ENCODE data around the gene TSPAN11. TPM values are rescaled to one million over a fixed set of nuclear protein-coding genes. Genes with fewer than 3 reads are reported as not detected.

TSPAN11 gene
- total RNA-seq (2021) (4.6 to 6.1 TPM (median 5.3 TPM) in 3 replicates), Bru-seq, nascent RNA (percentile 46 among the genes with signal in this experiment)
- long read RNA-seq, experiment 1, partial matches to known transcripts = 0 of 8 reads
- long read RNA-seq, experiment 1, other reads (novel, unspliced or antisense) = 4 of 8 reads
- long read RNA-seq, experiment 2, partial matches to known transcripts = 2 of 8 reads
- long read RNA-seq, experiment 2, other reads (novel, unspliced or antisense) = 4 of 8 reads
- long read RNA-seq, experiment 3 = 0 reads

- ChIA-PET CTCF (interaction anchor here (0.6 to 2.7 kb wide), 12 partner anchors 27 to 174 kb away, joined by 3 to 16 read pairs (median 4); no protein-coding TSS in a partner anchor), POLR2A (interaction anchor here (0.8 to 1.3 kb wide), 2 partner anchors 9 to 59 kb away, joined by 5 to 6 read pairs; no protein-coding TSS in a partner anchor)
- peaks cover 45% of the 10 kb centered on the region for H3K4me1 Mint-ChIP-seq
- no peak within 1 kb of the TSS for H3K27ac Mint-ChIP-seq
- peaks cover 3% of the 10 kb centered on the region; the same call in 1 of the 2 replicates for H3K36me3 Mint-ChIP-seq
- H3K9me3 Mint-ChIP-seq = no peaks in the 10 kb centered on the region
- DNase-seq (ENCODE audit: low spot score) (peak; percentile 79), ATAC-seq (peak; percentile 78)
- peaks cover 46% of the 10 kb centered on the region for H3K27me3 Mint-ChIP-seq (ENCODE audit: low read depth)
- peak within 1 kb of the TSS; percentile 62 for H3K4me3 Mint-ChIP-seq
- no peak for TF ChIP-seq ZNF671 (CRISPR knock-in tag; IDR thresholded peaks at IDR 0.05)
- no peak for TF ChIP-seq NR2C2 (CRISPR knock-in tag; IDR thresholded peaks at IDR 0.05)
- TF ChIP-seq CBFB (CRISPR knock-in tag; IDR thresholded peaks at IDR 0.05; ENCODE audit: low read depth) = no peak
- TF ChIP-seq ETV6 (CRISPR knock-in tag; IDR thresholded peaks at IDR 0.05) = 0 out of 2 replicates have a peak, but pooled peaks have one; percentile 52
- peak; percentile 40; the same call in 1 of the 2 replicates for TF ChIP-seq IRF1 (CRISPR knock-in tag; IDR thresholded peaks at IDR 0.05)
- TF ChIP-seq TP53 (CRISPR knock-in tag; IDR thresholded peaks at IDR 0.05) = peak; percentile 18; the same call in 1 of the 2 replicates
- TF ChIP-seq ZNF121 (CRISPR knock-in tag; IDR thresholded peaks at IDR 0.05) = peak; percentile 52
- TF ChIP-seq KAT7 (CRISPR knock-in tag; IDR thresholded peaks at IDR 0.05; ENCODE audit: borderline replicate concordance) = 0 out of 2 replicates have a peak, but pooled peaks have one; percentile 47
- TF ChIP-seq MYBL2 (CRISPR knock-in tag; IDR thresholded peaks at IDR 0.05) = no peak
- TF ChIP-seq ARID4B (CRISPR knock-in tag; IDR thresholded peaks at IDR 0.05; ENCODE audit: borderline replicate concordance) = peak; percentile 18; the same call in 1 of the 2 replicates
These were observed at the start of gene TSPAN11 for GRCh38 chr12:30926243-30927221. TSPAN11 (plus strand) TSS chr12:30926748; CDS start chr12:30953992, 27,244 bp downstream.

- Mint-ChIP-seq H3K36me3 (no peaks in the 10 kb centered on the region), H3K27ac (no peak overlapping the region), H3K9me3 (no peaks in the 10 kb centered on the region), H3K27me3 (ENCODE audit: low read depth) (peaks cover 19% of the 10 kb centered on the region), H3K4me3 (no peak overlapping the region), H3K4me1 (peaks cover 14% of the 10 kb centered on the region)
- ChIA-PET CTCF (interaction anchor here (0.8 kb wide), 1 partner anchor 109 kb away, joined by 4 read pairs; no protein-coding TSS in a partner anchor), POLR2A (interaction anchor here (0.8 kb wide), 1 partner anchor 14 kb away, joined by 6 read pairs; no protein-coding TSS in a partner anchor)
- no peak for TF ChIP-seq CREM (CRISPR knock-in tag; IDR thresholded peaks at IDR 0.05)
- no peak for TF ChIP-seq FOXJ3 (CRISPR knock-in tag; IDR thresholded peaks at IDR 0.05; ENCODE audit: borderline replicate concordance)
- no peak for TF ChIP-seq TEAD1 (CRISPR knock-in tag; IDR thresholded peaks at IDR 0.05)
- ATAC-seq = no peak; the same call in 1 of the 2 replicates
- no peak for DNase-seq (ENCODE audit: low spot score)
These were observed 49.3 kb upstream of the TSPAN11 start for GRCh38 chr12:30877105-30877875.
